SU-DHL-6 (cell line): ENCODE data around the gene POMGNT2.

Source experiments
- CTCF ChIP-seq: fragments of 200-600 bp; sonication (generic); IDR thresholded peaks from one replicate; pipeline ENCODE4 v1.5.1; 2017; ENCODE audit warnings: antibody characterized with exemption, mild to moderate bottlenecking, low read length, moderate library complexity; ENCODE audit not compliant: insufficient read depth, poor library complexity, severe bottlenecking
- EZH2phosphoT487 ChIP-seq: fragments of 200-600 bp; sonication (generic), shearing (Covaris generic); conservative IDR thresholded peaks from 2 replicates; pipeline ENCODE4 v1.6.1; 2018; ENCODE audit warnings: mild to moderate bottlenecking, antibody characterized with exemption, low read length, moderate library complexity, mixed read lengths

- TF ChIP-seq CTCF (no peak), EZH2phosphoT487 (no peak)
Measured at GRCh38 chr3:43082457-43082856, 23.4 kb downstream of the POMGNT2 start.
